Breast epithelium (tissue), 4 donors: ENCODE results near the gene CCDC201. TPM values are rescaled to one million over a fixed set of nuclear protein-coding genes. Genes with fewer than 3 reads are reported as not detected.

ENCODE experiments used
- DNase-seq, 2 donors: peaks; one replicate each; pipeline ENCODE4 v3.0.0-alpha.2; 2019; ENCODE audit warnings: low spot score in 2 of 2
- H3K27ac ChIP-seq, 2 donors: fragments of 200-600 bp; sonication (generic) in 1 of 2; one replicate each; pipeline ENCODE4 v1.5.1; 2016 to 2019; ENCODE audit warnings: mild to moderate bottlenecking in 1 of 2
- H3K27me3 ChIP-seq, 2 donors: fragments of 200-600 bp; sonication (generic) in 1 of 2; one replicate each; pipeline versions ENCODE4 v1.5.1 to v1.6.0; 2017 to 2019; ENCODE audit warnings: control low read depth in 1 of 2, mild to moderate bottlenecking in 1 of 2
- H3K36me3 ChIP-seq: fragments of 200-600 bp; one replicate; pipeline ENCODE4 v1.5.1; 2019
- H3K4me1 ChIP-seq, 2 donors: fragments of 200-600 bp; sonication (generic); one replicate each; pipeline ENCODE4 v1.5.1; 2016 to 2019; ENCODE audit warnings: control low read depth in 1 of 2
- H3K4me3 ChIP-seq, 3 donors: fragments of 200-600 bp; sonication (generic); 1 replicate in 2 of 3; 2 replicates in 1 of 3; pipeline ENCODE4 v1.5.1; 2016 to 2019; ENCODE audit warnings: mild to moderate bottlenecking in 3 of 3, moderate library complexity in 2 of 3
- H3K9me3 ChIP-seq, 2 donors: fragments of 200-600 bp; sonication (generic) in 1 of 2; one replicate each; pipeline ENCODE4 v1.5.1; 2016 to 2019; ENCODE audit warnings: control low read depth in 1 of 2
- CTCF ChIP-seq, 3 donors: fragments of 450-650 bp; IDR thresholded peaks; one replicate each; pipeline ENCODE4 v1.5.1; 2016 to 2017; ENCODE audit warnings: antibody characterized with exemption in 3 of 3, mild to moderate bottlenecking in 3 of 3, moderate library complexity in 3 of 3
- POLR2A ChIP-seq: fragments of 450-650 bp; IDR thresholded peaks from one replicate; pipeline ENCODE4 v1.6.1; 2016; ENCODE audit warnings: antibody characterized with exemption, mild to moderate bottlenecking, moderate library complexity
- POLR2AphosphoS5 ChIP-seq, 3 donors: sonication (generic); formaldehyde crosslinking; IDR thresholded peaks; one replicate each; pipeline ENCODE4 v1.6.1; 2017; ENCODE audit warnings: antibody characterized with exemption in 3 of 3
- intact Hi-C: fragments of 100-400 bp; cut with DNase I; formaldehyde crosslinking; loops from one replicate; pipeline ENCODE4 v1.15.1; 2023; ENCODE audit warnings: low total_unique reads
- total RNA-seq, 3 donors: library from RNA; depleted of rRNA; stranded (reverse); fragments of >200 nt; gene quantifications; one replicate each; pipeline ENCODE4 v1.1.0, GENCODE V29; 2016

The CCDC201 gene
- total RNA-seq, 3 donors from 2014 or later = not detected

DNA sequence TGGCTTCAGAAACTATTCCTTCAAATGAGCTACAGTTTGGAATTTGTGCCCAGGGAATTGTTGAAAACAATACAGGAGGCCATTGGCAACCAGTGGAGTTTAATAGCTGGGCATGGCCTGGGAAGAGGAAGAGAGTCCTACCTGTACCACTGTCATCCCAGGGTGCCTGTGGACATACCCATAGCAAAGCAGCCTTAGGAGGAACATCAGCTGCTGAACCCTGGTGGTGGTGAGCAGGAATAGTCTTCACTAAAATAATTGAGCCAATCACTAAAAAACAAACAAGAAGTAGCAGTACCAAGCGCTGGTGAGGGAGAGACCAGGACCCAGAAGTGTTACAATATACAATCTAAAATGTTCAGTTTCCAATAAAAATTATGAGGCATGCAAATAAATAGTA is 29.9 kb upstream of the CCDC201 start:
- no peak for DNase-seq
- Histone ChIP-seq H3K27me3 (no peaks in the 10 kb centered on the region), H3K36me3 (no peaks in the 10 kb centered on the region), H3K27ac (no peak overlapping the region), H3K4me3 (no peak overlapping the region), H3K9me3 (no peaks in the 10 kb centered on the region), H3K4me1 (no peaks in the 10 kb centered on the region)
- no peak for TF ChIP-seq POLR2AphosphoS5 (IDR thresholded peaks at IDR 0.05)
- intact Hi-C loops = no loop called here

- no peak for DNase-seq
- intact Hi-C loops = no loop called here
- Histone ChIP-seq H3K27me3 (no peaks in the 10 kb centered on the region), H3K4me1 (no peaks in the 10 kb centered on the region), H3K27ac (no peak overlapping the region), H3K9me3 (no peaks in the 10 kb centered on the region), H3K36me3 (no peaks in the 10 kb centered on the region), H3K4me3 (no peak overlapping the region)
- TF ChIP-seq POLR2AphosphoS5 (IDR thresholded peaks at IDR 0.05) (no peak), CTCF (IDR thresholded peaks at IDR 0.05) (no peak), POLR2A (no peak)
Measured at GRCh38 chr7:45901566-45901965, 28.7 kb upstream of the CCDC201 start.

DNA sequence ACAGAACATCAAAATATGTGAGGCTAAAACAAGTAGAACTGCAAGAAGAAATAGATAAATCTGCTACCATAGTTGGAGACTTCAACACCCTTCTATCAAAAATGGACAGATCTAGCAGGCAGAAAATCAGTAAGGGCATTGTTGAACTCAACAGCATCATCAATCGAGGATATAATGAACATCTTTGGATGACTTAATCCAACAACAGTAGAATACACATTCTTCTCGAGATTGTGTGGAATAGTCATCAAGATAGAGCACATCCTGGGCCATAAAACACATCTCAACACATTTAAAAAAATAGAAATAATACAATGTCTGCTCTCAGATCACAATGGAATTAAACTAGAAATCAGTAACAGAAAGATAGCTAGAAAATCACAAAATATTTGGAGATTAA is 25.3 kb upstream of the CCDC201 start:
- TF ChIP-seq CTCF (IDR thresholded peaks at IDR 0.05) (no peak), POLR2A (no peak), POLR2AphosphoS5 (IDR thresholded peaks at IDR 0.05) (no peak)
- no peak for DNase-seq
- Histone ChIP-seq H3K9me3 (no peaks in the 10 kb centered on the region), H3K4me1 (no peaks in the 10 kb centered on the region), H3K36me3 (no peaks in the 10 kb centered on the region), H3K27ac (no peak overlapping the region), H3K4me3 (no peak overlapping the region), H3K27me3 (no peaks in the 10 kb centered on the region)
- intact Hi-C loops = no loop called here

GRCh38 chr7:45897042-45897690 is 24.3 kb upstream of the CCDC201 start:
- H3K4me1 ChIP-seq = no peaks in the 10 kb centered on the region
- H3K27me3 ChIP-seq = no peaks in the 10 kb centered on the region
- no peak overlapping the region for H3K27ac ChIP-seq
- no peak for TF ChIP-seq POLR2A
- DNase-seq = no peak
- H3K4me3 ChIP-seq = no peak overlapping the region
- intact Hi-C loops = no loop called here
- no peaks in the 10 kb centered on the region for H3K9me3 ChIP-seq
- H3K36me3 ChIP-seq = no peaks in the 10 kb centered on the region

GRCh38 chr7:45894665-45895062 is 21.8 kb upstream of the CCDC201 start:
- no peak for DNase-seq
- Histone ChIP-seq H3K36me3 (no peaks in the 10 kb centered on the region), H3K9me3 (no peaks in the 10 kb centered on the region), H3K27me3 (peaks cover 0 to 4% of the 10 kb centered on the region in 2 donors), H3K4me1 (no peaks in the 10 kb centered on the region), H3K4me3 (no peak overlapping the region), H3K27ac (no peak overlapping the region)
- no peak for TF ChIP-seq POLR2AphosphoS5 (IDR thresholded peaks at IDR 0.05)
- no peak for TF ChIP-seq POLR2A
- no peak for TF ChIP-seq CTCF (IDR thresholded peaks at IDR 0.05)
- intact Hi-C loops = no loop called here

DNA sequence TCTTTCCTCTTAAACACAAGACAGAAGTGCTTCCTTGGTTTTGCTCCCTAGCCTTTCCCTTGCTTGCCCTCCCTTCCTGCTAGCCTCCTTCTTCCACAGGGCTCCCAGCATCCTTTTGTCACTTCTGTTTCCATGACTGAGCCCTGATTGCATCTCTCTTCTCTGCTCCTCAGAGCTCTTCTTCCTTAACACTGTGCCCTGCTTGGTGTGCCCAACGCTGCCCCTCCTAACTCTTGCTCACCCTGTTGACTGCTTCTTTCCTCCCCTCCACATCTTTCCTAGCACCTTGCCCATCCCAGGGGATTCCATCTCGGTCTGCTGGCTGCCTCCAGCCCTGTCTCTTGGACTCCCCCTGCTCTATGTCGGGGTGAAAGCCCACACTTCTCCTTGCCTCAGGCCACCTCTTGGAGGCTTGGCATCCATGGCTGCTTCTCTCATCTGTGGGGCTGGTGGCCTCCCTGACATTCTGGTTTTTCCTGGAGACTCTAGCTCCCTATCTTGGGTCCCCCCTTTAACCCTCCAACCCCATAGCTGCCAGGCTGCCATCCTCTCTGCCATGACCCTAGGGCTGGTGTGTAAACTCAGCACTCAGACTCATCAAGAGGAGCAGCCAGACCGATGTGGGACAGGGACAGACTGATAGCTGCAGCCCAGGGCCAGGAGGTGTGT is 21.2 kb upstream of the CCDC201 start:
- TF ChIP-seq CTCF (IDR thresholded peaks at IDR 0.05) = no peak
- no peak for TF ChIP-seq POLR2AphosphoS5 (IDR thresholded peaks at IDR 0.05)
- no peak for TF ChIP-seq POLR2A
- H3K27ac ChIP-seq = no peak overlapping the region
- DNase-seq = no peak
- no peaks in the 10 kb centered on the region for H3K9me3 ChIP-seq
- H3K36me3 ChIP-seq = no peaks in the 10 kb centered on the region
- intact Hi-C loops = no loop called here
- no peak overlapping the region for H3K4me3 ChIP-seq
- peaks cover 0 to 10% of the 10 kb centered on the region in 2 donors for H3K27me3 ChIP-seq
- H3K4me1 ChIP-seq = no peaks in the 10 kb centered on the region
